Spleen (tissue), 7 donors: ENCODE measurements around the gene TRAPPC12.

ENCODE experiments used
- POLR2A ChIP-seq, 3 donors: fragments of 450-650 bp; IDR thresholded peaks; one replicate each; pipeline ENCODE4 v1.5.1; 2017; ENCODE audit warnings: antibody characterized with exemption in 3 of 3, mild to moderate bottlenecking in 1 of 3
- TF ChIP-seq, protein P1 (sequence below), 11 experiments: fragments of 200-600 bp in 7 of 11; fragments of 450-650 bp in 4 of 11; sonication (generic) in 4 of 11; IDR thresholded peaks in 8 of 11; conservative IDR thresholded peaks in 3 of 11; 1 replicate in 7 of 11; 2 replicates in 4 of 11; pipeline versions ENCODE4 v1.4.0 to v1.8.0; 2016 to 2021; ENCODE audit warnings: antibody characterized with exemption in 11 of 11, inconsistent platforms in 4 of 11, mild to moderate bottlenecking in 1 of 11
- donor health status: DM: no; HTN: no; CAD: no; lungs with moderate emphysema.
- donor health status: DM: no; HTN: no; CAD: no.
- donor health status: DM: no; HTN: no; CAD: no.

- TF ChIP-seq, protein P1, sequence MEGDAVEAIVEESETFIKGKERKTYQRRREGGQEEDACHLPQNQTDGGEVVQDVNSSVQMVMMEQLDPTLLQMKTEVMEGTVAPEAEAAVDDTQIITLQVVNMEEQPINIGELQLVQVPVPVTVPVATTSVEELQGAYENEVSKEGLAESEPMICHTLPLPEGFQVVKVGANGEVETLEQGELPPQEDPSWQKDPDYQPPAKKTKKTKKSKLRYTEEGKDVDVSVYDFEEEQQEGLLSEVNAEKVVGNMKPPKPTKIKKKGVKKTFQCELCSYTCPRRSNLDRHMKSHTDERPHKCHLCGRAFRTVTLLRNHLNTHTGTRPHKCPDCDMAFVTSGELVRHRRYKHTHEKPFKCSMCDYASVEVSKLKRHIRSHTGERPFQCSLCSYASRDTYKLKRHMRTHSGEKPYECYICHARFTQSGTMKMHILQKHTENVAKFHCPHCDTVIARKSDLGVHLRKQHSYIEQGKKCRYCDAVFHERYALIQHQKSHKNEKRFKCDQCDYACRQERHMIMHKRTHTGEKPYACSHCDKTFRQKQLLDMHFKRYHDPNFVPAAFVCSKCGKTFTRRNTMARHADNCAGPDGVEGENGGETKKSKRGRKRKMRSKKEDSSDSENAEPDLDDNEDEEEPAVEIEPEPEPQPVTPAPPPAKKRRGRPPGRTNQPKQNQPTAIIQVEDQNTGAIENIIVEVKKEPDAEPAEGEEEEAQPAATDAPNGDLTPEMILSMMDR (IDR thresholded peaks at IDR 0.05 in 8 of 11, conservative IDR thresholded peaks at IDR 0.05 in 3 of 11): no peak
- TF ChIP-seq POLR2A (IDR thresholded peaks at IDR 0.05): no peak
These were observed 30.2 kb downstream of the TRAPPC12 start for GRCh38 chr2:3409627-3410170.
